GM20431 (cell line): ENCODE results near the gene OR6B3.
"Not testable (repeated sequence)": the region's sequence is repeated elsewhere in the genome, so short reads cannot be mapped to it uniquely, and the experiment has no call there.

Experiments
- in situ Hi-C: fragments of 300-500 bp; cut with MseI, MboI; formaldehyde crosslinking; loops from one replicate; pipeline ENCODE4 v1.15.0; 2020; ENCODE audit warnings: low sequenced_read_pairs; ENCODE audit not compliant: unreplicated experiment

OR6B3 gene

GRCh38 chr2:240045098-240045497 is 8.2 kb downstream of the OR6B3 start:
- in situ Hi-C loops: no loop called here

GRCh38 chr2:240044096-240044495 is 9.2 kb downstream of the OR6B3 start:
- in situ Hi-C loops: not testable (repeated sequence)

DNA sequence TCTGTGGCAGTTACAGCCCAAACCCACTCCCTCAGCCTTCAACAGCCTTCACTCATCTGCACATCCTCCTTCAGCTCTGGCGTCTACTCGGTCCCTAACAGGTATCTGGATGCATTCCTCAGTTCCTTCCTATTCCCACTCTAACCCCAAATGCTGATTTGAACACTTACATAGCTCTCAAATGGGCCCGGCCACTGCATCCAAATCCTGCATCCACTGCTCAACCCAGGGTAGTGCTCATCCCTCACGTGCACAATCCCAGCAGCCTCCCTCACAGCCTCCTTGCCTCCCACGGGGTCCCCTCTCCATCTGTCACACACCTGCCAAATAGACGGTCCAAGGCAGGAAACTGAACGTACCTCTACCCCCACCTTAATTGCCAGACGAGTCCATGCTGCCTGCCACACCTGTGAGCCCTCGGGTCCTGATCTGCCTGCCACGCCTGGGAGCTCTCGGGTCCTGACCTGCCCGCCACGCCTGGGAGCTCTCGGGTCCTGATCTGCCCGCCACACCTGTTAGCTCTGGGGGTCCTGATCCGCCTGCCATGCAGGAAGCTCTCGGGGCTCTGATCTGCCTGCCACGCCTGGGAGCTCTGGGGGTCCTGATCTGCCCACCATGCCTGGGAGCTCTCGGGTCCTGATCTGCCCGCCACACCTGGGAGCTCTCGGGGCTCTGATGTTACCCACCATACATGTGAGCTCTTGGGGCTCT is 9.9 kb downstream of the OR6B3 start:
- in situ Hi-C loops: no loop called here

GRCh38 chr2:240042740-240043139 is 10.6 kb downstream of the OR6B3 start:
- in situ Hi-C loops: no loop called here

- in situ Hi-C loops: no loop called here
Observed at GRCh38 chr2:240041363-240041762, 12.0 kb downstream of the OR6B3 start.

DNA sequence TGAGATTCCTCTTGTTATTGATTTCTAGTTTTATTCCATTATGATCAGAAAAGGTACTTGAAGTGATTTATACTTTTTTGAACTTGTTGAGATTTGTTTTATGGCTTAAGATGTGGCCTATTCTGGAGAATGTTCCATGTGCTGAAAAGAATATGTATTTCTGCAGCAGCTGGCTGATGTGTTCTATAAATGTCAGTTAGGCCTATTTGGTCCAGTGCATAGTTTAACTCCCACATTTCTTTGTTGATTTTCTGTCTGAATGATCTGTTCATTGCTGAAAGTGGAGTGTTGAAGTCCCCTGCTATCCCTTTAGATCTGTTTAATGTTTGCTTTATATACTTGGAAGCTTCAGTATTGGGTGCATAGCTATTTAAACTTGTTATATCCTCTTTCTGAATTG is 16.0 kb downstream of the OR6B3 start:
- in situ Hi-C loops: no loop called here

GRCh38 chr2:240033330-240033678 is 20.0 kb downstream of the OR6B3 start:
- in situ Hi-C loops: no loop called here

- in situ Hi-C loops: no loop called here
Observed at GRCh38 chr2:240032406-240033329, 20.7 kb downstream of the OR6B3 start.

GRCh38 chr2:240030379-240031094 is 22.8 kb downstream of the OR6B3 start, which contains the start of gene OR6B2:
Gene OR6B2, minus strand, starts transcription at chr2:240030429. Its CDS starts 0 bp downstream, at chr2:240030429.
- in situ Hi-C loops: no loop called here

DNA sequence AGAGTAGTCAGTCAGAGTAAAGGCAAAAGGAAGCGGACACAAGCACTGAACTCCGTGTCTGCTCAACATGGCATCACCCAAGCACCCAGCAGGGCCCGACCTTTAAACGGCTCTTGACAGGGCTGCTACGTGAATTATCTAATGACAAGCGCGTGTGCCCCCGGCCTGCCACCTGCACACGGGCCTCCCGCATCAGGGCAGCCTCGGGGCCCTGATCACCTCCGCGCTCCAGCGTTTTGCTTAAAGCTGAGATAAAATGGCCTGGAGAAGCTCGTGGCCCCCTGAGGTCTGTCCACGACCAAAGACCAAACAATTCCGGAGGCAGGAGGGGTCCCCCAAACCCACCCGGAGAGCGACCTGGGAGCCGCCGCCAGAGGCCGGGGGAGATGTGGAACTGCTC is 28.6 kb downstream of the OR6B3 start:
- in situ Hi-C loops: no loop called here

- in situ Hi-C loops: no loop called here
Observed at GRCh38 chr2:240023792-240024191, 29.5 kb downstream of the OR6B3 start.

DNA sequence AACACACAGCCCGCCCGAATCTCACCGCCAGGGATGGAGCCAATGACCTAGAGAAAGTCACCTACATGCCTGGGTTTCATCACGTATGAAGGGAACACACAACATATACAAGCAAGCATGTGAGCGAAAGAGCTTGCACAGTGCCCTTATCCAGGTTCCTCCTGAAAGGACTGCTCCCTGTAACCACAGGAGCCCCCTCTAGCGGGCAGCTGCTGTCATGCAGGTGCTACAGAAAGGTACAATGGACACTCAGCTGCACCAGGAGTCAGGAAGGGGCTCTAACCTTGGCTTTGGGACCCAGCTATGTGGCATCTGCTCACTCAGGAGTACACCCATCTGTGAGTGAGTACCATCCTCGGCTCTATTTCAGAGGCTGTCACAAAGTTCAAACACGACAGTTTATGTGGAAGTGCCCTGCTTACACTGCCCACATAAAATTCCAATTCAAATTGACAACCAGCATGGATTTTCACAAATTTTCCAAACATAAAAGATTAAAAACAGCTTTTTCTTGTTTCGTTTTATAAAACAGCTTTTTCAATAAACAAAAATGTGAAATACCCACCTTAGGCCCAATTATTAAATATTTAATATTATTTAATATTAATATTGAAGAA is 31.7 kb downstream of the OR6B3 start:
- in situ Hi-C loops: no loop called here

DNA sequence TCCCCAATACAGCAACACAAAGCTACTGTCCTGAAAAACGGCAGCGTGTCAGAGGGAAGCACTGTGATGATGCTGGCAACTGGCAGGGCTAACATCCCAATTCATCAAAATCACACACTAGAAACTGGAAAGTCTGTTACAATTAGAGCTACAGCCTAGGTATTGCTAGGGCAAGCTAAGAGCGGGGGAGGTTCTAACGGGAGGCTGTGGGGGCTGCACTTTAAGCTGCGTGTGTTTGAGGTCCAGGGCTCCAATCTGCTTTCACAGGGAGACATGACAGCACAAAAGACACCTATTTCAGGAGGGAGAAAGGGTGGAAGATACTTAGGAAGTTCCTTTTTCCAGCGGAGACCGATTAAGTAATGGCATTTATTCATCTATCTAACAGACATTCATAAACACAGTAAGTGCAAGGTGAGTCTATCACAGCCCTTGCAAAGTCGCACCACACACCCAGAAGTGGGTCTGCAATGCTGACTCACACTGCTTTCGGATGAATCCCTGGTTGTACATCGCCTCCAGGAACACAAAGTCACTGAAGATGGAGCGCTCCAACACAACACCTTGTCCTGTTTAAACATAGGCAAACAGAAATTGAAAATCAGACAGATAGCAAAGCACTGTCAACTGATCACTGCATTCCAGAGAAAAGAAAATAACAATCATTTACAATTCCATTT is 35.1 kb downstream of the OR6B3 start:
- in situ Hi-C loops: no loop called here

GRCh38 chr2:240014327-240014726 is 39.0 kb downstream of the OR6B3 start:
- in situ Hi-C loops: no loop called here

- in situ Hi-C loops: no loop called here
Observed at GRCh38 chr2:240013343-240013742, 40.0 kb downstream of the OR6B3 start.

GRCh38 chr2:240002983-240003382 is 50.3 kb downstream of the OR6B3 start:
- in situ Hi-C loops: no loop called here

- in situ Hi-C loops: no loop called here
Observed at GRCh38 chr2:240000671-240001070, 52.6 kb downstream of the OR6B3 start.

DNA sequence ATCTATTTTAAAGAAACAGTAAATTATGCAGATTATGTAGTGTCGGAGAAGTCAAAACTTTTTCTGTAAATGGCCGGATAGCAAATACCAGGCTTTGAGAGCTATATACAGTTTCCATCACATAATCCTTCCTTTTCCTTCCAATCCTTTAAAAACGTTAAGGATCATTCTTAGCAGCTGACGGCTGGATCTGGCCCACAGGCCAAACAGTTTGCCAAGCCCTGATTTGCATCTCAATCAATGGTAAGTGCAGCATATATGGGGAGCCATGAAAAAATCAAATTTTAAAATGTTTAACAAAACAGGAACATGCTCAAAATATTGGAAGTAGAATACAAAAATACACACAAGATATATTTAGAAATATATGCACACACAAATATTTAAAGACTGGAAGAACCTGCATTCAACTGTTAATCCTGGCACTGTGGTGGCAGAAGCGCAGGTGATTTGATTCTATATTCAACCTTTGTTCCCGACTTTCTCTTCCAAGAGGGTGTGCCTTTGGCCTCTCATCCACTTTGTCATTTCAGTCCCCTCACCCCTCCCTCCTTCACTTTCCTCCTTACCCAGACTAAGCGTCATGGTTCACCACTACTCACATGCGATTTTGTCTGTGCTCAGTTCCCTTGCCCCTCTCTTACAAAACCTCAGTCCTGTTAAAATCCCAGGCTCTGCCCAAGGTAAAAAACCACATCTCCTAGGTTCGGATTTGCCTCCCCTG is 55.5 kb downstream of the OR6B3 start:
- in situ Hi-C loops: no loop called here
